NCI-H187 treated with DMSO at 0.1 percent for 48 hours (cell line): ENCODE data around the gene TMEM273.

ENCODE experiments used
- DNase-seq: peaks from one replicate; lab custom pipeline; 2025; lab: John Stamatoyannopoulos, UW

The TMEM273 gene

DNA sequence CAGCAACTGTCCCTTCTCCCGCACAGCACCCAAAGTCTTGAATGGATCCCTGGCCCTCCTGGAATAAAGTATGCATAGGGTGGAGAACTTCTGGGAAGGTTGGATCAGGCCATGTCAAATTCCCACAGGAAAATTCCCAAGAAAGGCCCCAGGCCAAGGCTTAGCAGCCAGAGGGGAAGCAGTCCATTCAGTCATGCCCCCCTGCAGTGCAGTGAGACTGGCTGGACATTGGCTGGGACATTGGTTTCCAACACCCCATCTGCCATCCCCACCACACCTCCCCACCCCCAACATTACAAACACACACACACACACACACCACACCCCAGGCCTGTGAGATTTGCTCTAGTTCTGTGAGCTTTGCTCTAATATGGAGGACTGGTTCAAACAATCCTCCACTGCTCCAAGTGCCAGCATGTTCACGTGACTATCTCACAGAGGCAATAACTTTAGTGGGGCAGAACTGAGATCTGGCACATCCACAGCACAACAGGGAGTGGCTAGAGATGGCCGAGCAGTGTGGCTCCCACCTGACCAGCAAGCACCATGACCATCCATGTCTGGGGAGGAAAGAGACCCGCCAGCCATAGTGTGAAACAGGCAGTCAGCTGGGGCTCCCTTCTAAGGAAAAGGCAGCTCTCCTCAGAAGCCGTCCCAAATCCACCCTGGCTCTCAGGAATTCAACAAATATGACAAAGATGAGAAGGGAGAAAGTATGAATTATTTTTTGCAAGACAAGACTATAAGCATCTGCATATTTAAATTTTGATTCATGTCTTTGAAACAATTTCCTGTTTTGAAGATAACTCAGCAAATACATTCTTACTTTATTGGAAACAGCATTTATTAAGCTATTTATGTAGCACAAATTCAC, 47.6 kb downstream of the TMEM273 start:
- no peak for DNase-seq

- no peak for DNase-seq
Measured at GRCh38 chr10:49139846-49140195, 48.4 kb downstream of the TMEM273 start.

GRCh38 chr10:49139028-49139845, 49.0 kb downstream of the TMEM273 start:
- no peak for DNase-seq

GRCh38 chr10:49138361-49138891, 49.8 kb downstream of the TMEM273 start:
- DNase-seq: no peak

GRCh38 chr10:49136525-49136924, 51.7 kb downstream of the TMEM273 start:
- no peak for DNase-seq

DNA sequence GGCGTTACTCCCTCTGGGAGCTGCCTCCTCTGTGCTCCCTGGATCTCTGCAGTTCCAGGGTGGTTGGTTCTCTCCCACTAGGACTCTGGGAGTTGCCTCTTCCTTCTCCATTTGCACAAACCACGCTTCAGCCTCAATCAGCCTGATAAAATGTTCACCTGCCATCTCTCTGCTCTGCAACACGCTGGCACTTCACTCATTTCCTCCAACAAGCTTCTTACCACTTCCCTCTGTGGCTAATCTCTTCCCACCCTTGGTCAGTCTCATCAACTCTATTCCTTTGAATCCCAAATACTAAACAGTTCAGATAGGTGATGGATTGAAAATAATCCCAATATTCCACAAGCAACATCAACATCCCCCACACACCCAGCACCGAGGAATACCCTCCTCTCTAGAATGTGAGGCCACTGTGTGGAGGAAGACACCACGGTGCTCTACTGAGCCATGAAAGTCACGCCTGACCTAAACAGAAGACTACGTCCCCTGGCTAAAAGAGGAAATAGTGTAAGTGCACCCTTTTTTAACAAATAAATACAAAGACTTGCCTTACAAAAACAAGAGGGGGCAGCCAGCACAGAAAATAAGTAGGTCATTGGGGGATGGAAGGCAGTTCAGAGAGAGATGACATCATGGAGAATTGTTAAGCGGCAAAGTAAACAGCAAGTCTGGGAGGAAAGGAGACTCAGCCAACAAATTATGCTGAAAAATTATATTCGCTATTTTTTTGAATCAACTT, 52.4 kb downstream of the TMEM273 start:
- DNase-seq: no peak

GRCh38 chr10:49134327-49134726, 53.9 kb downstream of the TMEM273 start:
- no peak for DNase-seq

DNA sequence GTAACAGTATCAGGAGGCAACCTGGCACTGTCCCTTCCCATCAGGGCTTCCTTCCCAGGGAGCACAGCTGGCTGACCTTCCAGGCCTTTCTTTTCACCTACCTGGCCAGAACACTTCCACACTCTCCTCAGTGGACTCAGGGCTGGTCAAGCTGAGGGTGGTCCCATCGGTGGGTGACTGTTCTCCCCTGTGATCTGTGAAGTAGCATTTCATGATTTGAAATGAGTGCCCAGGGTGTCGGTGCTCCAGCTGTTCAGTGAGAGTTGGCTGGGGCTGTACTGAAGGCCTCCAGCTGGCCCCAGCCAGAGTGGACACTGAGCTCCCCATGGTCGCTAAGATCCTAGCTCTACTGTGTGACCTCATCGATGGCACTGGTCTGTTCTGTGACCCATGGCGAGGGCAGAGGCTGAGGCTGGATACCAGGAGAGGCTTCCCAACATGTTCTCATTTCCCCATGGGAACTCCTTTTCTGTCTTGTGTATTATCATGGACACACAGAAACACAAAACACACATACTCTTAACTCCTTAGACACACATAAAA, 54.4 kb downstream of the TMEM273 start, which contains the start of gene FAM170B:
Gene FAM170B, minus strand, starts transcription at position 316 of the 543 bp plus-strand sequence. Its CDS starts 103 bp downstream, at position 213.
- no peak for DNase-seq

DNA sequence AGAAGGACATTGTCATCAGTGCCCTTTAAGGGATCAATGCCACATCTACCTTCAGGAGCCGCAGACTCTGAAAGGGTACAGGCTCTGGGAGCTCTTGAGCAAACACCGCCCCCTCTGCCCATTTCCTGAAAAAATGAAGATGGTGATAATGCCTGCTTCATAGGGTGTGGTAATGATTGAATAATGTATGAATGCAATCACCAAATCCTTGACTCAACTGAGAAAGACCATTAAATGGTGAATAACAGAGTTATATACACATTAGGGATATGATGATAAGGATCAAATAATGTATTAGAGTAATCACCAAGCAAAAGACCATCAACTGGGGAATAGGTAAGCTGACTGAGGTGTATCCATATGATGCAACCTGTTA, 55.8 kb downstream of the TMEM273 start:
- DNase-seq: no peak

GRCh38 chr10:49131507-49132361, 56.5 kb downstream of the TMEM273 start:
- DNase-seq: no peak

GRCh38 chr10:49129376-49129775, 58.8 kb downstream of the TMEM273 start:
- DNase-seq: no peak

DNA sequence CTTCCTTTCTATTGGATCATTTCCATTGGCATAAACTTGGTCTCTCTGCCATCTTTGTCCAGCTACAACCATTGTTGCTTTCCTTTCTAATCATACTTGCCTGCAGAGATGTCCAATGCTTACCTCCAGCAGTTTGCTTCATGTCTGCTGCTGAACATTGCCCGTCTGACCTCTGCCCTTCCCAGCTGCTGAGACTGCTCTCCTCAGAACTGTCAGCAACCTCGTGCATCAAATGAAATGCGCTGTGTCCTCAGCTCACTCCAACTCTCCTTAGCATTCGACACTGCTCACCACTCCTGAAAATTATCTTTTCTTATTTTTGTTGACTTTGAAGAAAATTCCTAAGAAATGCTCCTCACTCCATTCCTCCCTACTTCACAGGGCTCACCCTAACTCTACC, 59.3 kb downstream of the TMEM273 start:
- DNase-seq: no peak

DNA sequence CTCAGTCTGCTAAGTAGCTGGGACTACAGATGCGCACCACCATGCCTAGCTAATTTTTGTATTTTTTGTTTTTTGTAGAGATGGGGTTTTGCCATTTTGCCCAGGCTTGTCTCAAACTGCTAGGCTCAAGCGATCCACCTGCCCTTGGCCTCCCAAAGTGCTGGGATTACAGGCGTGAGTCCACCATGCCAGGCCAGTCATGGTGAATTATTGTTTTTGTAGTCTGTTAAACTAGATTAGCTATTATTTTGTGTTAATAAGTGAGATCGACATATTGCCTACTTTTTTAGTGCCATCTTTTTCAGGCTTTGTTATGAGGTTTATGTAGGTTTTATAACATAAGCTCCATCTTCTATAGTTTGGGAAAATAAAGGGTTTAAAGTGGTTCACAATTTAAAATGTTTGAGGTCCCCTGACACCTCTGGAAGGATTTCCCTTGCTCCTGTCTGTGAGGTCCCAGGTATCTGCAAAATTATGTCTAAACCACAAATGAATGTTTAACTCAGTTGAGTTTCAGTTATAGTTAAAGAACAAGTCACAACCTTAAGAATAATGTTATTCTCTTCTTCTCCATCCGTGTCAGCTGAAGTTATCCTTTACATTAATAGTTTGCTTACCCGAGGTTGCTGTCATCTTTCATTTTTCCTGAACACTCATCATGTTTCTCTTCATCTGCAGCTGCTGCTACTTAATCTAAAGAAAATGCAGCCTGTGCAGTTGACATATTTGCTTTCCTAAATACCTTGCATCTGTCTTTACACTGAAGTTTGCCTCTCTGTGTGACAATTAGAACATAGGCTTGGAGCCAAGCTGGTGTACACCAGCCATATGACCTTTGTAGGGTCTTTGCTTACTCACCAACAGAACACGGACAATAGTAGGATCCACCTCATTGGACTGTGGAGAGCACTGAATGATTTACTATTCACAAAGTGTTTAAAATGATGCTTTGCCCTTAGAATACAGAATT, 63.9 kb downstream of the TMEM273 start:
- DNase-seq: no peak

- no peak for DNase-seq
Measured at GRCh38 chr10:49120911-49121310, 67.3 kb downstream of the TMEM273 start.

DNA sequence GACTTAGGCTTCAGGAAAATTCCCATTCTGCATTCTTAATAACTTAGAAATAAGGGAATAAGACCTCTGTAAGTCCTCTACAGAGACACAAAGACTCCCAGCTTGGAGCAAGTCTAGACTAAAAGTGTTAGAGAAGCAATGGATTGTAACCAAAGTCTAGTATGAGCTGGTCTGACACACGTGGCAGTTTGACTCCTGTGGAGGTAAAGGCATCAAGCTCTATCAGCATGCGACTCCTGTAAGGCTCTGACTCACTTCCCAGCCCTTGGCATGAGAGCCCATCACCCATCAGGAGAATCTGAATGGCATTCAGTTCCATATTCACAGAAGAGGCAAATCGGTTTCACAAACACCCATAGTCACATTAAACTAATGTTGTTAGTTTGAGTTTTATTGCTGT, 68.4 kb downstream of the TMEM273 start:
- no peak for DNase-seq

DNA sequence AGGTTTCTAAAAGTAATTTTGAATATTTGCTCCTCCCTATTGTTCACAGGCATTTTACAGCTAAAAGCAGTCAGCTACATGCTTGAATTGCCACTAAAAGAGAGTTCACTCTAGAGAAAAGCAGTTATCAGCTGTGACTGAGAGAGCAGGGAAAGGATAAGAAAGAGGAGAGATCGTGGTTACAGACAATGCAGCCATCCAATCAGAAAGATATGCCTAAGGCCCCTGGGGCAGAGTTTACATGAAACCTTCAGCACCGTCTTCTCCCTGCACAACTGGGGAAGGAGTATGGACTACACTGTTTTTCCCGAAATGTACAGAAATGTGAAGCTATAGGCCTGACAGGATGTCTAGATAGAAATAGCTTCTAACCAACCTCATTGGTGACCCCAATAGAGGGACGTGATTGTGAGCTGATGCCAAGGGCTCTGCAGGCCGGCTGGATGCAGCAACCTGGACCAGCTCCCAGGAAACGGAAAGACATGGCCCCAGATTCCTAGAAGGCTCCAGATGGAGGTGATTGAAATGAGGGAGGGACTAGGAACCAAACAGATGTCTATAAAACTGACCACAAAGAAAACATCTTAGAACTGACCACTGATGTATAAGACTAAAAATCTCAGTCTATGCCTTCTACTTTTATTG, 69.6 kb downstream of the TMEM273 start:
- DNase-seq: no peak

GRCh38 chr10:49117376-49118070, 70.7 kb downstream of the TMEM273 start:
- no peak for DNase-seq

- DNase-seq: no peak
Measured at GRCh38 chr10:49116509-49117375, 71.4 kb downstream of the TMEM273 start.
